A549 treated with dexamethasone at 1 μM for 4 hours (cell line): ENCODE measurements around the gene CRISPLD2. TPM values are rescaled to one million over a fixed set of nuclear protein-coding genes. Genes with fewer than 3 reads are reported as not detected.

Experiments used
- total RNA-seq: library from RNA; stranded (reverse); fragments of 200-300 nt; extraction: Qiagen RNA extraction; gene quantifications from 5 replicates; pipeline ENCODE4 v1.2.3, GENCODE V29; 2022

Gene CRISPLD2, protein sequence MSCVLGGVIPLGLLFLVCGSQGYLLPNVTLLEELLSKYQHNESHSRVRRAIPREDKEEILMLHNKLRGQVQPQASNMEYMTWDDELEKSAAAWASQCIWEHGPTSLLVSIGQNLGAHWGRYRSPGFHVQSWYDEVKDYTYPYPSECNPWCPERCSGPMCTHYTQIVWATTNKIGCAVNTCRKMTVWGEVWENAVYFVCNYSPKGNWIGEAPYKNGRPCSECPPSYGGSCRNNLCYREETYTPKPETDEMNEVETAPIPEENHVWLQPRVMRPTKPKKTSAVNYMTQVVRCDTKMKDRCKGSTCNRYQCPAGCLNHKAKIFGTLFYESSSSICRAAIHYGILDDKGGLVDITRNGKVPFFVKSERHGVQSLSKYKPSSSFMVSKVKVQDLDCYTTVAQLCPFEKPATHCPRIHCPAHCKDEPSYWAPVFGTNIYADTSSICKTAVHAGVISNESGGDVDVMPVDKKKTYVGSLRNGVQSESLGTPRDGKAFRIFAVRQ
- total RNA-seq = 3.6 to 4.7 TPM (median 4.1 TPM) in 5 replicates

DNA sequence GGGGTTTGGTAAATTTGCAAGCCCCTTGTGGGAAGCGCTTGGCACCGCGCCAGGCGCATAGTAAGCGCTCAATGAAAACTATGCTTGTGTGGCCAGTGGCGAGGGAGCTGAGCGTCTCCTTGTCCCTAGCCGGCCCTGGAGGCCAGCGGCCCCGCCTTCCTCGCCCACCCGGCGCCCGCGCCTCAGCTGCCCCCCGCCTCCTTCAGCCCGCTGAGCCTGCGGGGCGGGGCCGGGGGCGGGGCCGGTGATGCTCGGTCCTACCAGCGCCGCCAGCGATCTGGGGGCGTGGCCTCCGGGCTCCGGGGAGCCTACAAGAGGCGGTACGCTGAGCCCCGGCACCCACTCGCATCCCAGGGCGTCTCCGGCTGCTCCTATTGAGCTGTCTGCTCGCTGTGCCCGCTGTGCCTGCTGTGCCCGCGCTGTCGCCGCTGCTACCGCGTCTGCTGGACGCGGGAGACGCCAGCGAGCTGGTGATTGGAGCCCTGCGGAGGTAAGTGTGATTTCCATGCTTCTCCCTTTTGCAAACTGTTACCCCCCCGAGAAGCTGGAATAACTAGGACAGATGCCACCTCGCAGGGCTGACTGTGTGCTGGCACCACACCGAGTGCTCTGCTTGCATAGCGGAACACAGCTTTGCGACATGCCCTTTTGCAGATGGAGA, at the start of gene CRISPLD2:
Gene CRISPLD2, plus strand, starts transcription at position 342 of the 661 bp plus-strand sequence. CDS start 18,511 bp downstream, outside the sequence.

Other genes starting within 250 kb of the CRISPLD2 start
- 402 to 587 TPM (median 520 TPM) in 5 replicates for gene COTL1, start 201.9 kb upstream of the CRISPLD2 start, total RNA-seq
- 17.2 to 27.5 TPM (median 23.6 TPM) in 5 replicates for gene KLHL36, start 171.5 kb upstream of the CRISPLD2 start, total RNA-seq
- 70.7 to 83.7 TPM (median 78.5 TPM) in 5 replicates for gene USP10, start 120.0 kb upstream of the CRISPLD2 start, total RNA-seq
- 63.9 to 87.4 TPM (median 83.5 TPM) in 5 replicates for gene ZDHHC7, start 191.6 kb downstream of the CRISPLD2 start, total RNA-seq
- 2.2 to 3.0 TPM (median 2.8 TPM) in 5 replicates for gene KIAA0513, start 207.8 kb downstream of the CRISPLD2 start, total RNA-seq